Activated T-cell treated with anti-CD3 and anti-CD28 coated beads for 48 hours (primary cell): ENCODE results near the gene UBE3D.
"Not testable (repeated sequence)": the region's sequence is repeated elsewhere in the genome, so short reads cannot be mapped to it uniquely, and the experiment has no call there.

Source experiments
- DNase-seq: peaks from one replicate; pipeline ENCODE4 v3.0.0-alpha.2; 2020; ENCODE audit warnings: low read depth

UBE3D gene

DNA sequence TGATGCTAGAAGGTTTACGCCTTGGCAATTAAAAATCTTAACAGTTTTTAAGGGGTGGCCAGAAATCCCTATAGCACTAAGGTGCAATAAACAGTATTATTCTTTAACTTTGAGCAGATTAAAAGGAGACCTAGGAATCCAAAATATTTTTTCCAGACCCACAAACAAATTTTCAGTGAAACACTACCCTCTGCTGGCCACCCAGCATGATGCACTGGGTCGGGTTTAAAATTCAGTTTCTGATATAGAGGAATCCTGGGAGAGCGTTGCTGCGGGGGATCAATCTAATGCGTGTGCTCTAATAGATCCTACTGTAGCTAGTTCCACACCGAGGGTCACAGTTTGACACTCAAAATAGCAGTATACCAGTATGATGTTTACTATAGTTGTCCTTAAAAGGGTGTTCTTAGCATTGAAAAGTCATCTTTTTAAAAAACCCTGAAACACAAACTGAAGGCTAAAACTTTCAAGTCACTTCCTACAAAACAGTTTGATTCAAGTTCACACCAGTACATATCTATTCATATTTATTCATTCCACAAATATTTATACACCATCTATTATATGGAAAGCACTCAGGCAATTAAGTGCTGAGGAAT is 10.2 kb downstream of the UBE3D start:
- DNase-seq, result no peak

DNA sequence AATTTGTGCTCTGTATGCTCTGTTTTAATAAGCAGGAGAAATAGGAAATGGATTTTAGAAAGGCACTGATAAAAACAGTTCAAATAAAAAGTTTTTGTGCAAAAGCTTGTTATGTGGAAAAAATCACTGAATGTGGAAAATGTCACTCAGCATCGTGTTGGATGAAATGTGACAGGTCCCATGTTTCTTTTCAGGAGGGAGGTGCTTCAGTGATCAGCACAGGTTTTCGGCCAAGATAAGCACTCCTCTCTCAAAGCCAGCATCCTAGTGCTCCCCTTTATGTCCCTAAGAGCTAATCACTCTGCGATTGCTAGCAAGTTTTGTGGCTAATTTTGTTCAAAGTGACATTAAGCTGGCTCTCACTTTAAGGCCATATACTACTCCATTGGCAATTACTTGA is 12.0 kb downstream of the UBE3D start:
- no peak for DNase-seq

DNA sequence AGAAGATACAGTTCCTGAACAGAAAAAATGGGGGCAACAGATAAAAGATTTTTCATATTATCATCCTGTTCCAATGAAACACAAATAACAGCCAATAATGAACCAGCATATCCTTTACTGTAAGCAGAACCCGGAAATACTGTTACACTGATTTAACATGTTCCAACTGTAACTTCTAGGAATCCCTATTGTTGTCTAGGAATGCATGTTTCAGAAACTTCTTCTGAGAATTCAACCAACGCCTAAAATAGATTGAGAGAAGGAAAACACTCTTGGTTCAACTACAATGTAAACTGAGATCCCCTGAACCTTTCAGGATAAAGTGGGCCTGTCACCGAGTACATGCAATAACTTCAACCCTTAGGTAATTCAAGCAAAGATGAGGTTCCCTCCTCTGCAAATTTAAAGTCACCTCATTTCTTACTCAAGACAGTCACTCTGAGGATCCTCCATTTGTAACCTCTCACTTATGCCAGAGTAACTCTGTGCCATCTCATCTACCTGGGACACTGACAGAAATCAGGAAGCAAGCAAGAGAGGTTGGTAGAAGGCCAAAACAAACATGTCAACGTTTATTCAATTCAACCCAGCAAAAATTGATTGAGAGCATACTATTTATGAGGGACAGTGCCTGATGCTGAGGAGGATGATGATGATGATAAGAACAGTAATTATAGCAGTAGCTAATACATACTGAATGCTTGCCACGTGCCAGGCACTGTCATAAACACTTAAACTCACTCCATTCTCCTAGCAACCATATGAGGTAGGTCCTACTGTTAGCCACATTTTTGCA is 14.1 kb downstream of the UBE3D start:
- no peak for DNase-seq

DNA sequence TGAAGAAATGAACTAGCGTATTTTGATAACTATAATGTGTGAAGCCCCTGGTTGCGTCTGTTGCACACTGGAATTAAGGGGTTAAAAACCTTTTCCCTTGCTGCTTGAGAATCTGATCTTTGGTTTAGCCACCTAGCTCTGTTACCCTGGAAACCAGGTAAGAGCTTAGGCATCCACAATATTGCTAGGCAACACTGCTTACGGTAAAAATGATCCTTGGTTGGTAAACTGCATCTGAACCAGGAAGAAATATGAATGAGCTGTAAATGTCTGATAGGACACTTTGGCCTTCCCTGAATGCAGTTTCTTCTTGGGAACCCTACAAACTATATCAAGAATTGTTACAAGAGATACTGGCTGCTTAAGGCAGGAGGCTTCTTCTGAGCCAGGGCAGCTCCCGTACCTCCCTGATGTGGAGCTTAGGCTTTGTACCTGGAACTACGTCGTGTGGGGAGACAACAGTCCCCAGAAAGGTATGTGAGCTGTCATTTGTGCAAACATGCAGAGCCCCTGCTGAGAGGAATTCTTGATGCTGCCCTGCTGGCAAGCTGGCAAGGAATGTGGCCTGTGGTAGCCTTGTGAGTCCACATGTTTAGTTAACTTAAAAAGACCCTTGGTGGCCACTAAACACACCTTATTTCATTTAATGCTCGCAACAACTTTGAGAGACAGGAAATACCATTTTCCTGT is 18.4 kb downstream of the UBE3D start:
- DNase-seq, result no peak

DNA sequence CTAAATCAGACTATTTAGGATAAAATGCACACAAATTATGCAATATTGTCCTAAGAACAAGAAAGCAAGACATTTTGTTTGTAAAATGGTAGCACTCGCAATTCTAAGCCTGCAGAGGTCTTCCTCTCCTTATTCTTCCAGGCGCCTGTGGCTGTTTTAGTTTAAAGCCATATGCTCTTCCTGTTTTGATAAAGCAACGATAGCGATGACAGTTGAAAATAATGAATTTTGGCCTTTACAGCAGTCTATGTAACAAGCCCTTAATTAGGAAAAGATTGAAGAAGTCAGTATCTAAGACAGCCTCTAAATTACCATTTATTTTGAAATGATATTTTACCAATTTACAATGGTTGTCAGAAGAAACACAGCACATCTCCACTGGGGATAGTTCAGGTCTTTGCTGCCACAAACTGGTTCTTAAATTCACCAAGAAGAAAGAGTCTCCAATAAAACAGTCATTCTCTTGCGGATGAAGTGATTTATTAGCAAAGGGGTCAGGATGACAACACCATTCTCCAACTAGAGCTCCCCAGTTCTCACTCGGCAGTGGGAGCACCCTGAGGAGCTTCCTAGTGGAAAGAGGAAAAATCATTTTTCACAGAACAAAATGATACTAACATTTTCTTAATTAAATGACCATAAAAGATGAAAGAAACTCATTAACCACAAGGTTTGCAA is 21.4 kb downstream of the UBE3D start:
- no peak for DNase-seq

DNA sequence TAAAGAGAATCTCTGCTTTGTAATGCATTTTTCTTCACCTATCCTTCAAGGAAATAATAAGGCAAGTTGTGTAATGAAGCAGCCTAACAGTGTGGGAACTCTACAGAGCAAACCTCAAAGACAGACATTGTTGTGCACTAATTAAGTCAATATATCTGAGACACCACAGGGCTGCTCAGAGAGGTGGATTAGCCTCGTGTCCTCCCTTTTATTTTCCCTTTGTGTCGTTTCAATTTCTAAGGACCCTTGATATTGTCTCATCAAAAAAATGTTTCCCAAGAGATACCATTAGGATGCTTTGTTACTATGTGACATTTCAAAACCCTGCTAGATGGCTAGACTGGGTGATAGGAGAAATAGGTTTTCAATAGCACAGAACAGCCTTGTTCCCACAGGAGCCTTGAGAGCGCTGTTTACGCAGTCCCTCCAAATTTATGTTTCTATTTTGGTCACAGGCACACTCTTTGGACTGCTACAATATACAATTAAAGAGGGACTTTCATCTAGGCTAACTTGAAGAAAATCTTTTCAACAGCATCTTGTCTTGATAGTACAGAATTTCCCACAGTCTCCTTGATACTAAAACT is 23.1 kb downstream of the UBE3D start:
- no peak for DNase-seq

DNA sequence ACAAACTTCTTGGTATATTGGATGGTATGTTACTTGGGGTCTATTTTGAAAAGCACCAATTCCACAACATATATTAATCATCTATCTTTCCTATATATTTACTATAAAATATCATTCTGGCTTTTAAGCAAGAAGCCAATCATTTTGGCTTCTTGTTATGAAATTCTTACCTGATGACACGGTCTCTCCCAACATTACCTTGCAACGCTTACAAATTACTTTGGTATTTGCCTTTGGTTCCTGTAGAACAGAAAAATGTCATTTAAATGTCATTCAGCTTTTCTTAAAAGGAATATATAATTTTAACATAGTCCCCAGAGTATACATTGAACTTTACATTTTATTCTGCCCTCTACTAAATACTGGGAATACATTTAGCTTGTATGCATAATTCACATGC is 27.4 kb downstream of the UBE3D start:
- DNase-seq, result no peak

DNA sequence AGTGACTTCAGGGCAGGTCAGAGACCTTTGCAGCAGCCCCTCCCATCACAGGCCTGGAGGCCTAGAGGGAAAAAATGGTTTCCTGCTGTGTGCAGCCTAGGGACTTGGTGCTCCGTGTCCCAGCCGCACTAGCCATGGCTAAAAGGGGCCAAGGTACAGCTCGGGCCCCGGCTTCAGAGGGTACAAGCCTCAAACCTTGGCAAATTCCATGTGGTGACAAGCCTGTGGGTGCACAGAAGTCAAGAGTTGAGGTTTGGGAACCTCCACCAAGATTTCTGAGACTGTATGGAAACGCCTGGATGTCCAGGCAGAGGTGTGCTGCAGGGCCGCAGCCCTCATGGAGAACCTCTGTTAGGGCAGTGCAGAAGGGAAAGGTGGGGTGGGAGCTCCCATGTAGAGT is 34.0 kb downstream of the UBE3D start:
- DNase-seq, result no peak

DNA sequence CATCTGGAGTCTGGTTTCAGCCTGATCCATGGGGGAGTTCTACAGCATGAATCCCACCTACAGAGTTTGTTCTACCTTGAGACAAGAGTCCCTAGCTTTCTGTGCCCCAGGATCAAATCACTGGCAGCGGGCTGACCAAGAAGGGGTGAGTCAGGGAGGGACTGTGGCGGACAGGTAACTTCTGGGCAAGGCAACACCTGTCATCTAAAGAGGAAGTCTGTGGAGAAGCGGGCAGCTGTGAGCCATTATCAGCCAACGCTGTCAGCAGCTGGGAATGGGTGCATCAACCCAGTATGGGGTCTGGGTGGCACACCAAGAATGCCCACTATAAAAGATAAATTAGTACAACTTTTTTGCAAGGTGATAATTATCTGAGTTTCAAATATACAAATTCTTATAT is 45.9 kb downstream of the UBE3D start:
- no peak for DNase-seq

DNA sequence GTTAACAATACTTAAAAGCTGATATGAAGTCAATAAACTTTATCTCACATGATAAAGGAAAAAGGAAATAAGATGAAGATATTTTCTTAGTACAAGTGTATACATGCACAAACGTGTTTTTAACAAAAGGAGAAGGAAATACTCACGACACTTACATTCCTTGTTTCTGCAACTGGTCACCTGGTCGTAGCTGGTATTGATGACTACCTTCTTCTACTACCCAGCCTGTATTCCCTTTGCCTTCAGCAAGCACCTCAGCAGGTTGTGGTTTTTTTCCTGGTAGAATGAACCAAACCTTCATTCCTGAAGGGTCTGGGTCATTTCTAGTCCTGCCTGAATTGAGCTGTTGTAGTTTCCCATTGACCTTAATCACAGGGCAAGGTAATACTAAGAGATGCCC is 54.5 kb downstream of the UBE3D start:
- not testable (repeated sequence) for DNase-seq

DNA sequence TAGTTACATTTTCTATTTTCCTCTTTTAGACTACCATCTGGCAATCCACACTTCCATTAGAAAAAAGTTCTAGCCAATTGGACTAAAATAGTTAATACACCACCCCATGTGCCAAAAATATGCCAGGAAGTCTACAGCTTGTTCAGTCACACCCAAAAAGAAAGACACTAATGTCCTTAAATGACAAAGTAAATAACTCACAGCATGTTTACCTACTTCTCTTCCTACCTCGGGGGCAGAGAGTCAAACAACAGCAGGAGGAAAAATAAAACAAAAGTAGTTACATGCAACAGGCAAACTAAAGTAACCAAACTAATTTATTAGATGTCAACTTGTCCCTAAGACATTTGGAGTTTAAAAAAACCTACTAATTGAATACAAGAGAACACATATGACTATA is 57.0 kb downstream of the UBE3D start:
- no peak for DNase-seq

DNA sequence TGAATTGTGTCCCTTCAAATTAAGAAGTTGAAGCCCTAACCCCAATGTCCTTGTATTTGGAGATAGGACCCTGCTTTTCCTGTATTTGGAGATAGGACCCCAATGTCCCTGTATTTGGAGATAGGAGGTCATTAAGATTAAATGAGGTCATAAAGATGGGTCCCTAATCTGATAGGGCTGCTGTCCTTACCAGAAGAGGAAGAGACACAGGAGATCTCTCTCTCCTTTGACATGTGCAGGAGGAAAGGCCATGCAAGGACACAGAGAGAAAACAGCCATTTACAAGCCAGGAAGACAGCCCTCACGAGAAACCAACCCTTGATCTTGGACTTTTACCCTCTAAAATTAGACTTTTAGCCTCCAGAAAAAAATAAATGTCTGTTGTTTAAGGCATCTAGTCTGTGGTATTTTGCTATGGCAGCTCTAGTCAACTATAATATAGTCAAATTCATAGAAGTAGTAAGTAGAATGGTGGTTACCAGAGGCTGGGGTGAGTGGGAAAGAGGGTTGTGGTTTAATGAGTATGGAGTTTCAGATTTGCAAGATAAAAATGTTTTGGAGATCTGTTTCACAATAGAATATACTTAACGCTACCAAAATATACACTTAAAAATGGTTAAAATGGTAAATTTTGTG is 59.3 kb downstream of the UBE3D start:
- no peak for DNase-seq

DNA sequence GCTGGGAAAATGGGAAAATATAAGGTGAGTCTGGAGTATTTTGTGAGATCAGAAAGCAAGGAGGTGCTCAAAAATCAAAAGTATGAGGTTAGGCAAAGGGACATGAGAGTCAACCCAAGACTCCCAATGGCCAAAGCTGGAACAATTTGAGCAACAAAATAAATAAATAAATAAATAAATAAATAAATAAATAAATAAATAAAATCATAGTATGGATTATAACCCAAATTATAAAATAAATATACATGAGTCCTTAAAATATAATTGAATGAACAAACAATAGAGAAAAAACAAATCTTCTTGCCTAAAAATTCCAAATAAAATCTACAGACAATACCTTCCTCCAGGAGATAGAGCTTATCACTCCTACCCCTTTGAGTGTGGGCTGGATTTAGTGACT is 69.5 kb downstream of the UBE3D start:
- no peak for DNase-seq

DNA sequence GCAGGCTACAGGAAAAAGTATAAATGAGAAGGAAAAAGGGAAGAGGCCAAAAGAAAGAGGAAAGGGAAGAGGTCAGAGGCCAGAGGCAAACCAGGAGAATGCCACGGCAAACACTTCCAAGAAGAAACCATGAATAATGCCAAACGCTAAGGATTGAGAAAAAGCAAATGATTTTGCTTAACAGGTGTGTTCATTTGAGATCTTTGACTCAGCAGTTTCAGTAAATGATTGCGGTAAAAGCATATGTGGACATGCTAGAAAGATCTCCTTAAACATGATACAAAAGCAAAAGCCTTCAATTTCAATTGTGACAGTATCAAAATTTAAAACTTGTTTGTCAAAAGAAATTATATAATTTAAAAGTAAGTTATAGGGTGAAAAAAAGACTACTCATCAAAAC is 70.6 kb downstream of the UBE3D start:
- no peak for DNase-seq

DNA sequence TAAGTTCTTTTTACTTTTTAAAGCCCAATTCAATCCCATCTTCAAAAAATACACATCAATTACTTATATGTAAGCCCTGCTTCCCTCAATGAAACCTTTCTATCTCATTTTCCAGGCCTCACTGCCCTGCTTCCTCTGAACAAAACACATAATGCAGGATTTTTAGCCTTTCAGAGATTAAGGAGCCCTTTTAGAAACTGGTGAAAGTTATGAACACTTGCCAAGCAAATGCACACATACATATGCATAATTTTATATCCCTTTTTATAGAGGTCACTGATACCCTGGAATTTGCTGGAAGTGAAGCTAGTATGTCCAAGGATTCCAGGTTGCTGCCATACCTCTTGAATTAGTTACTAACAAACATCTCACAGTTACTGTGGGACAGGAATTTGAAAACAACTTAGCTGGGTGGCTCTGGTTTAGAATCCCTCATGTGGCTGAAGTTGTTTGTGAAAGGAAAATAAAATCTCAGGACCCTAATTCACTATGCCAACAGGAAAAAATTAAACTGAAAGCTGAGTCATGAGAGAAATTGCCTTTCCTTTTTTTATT is 75.8 kb downstream of the UBE3D start:
- no peak for DNase-seq

DNA sequence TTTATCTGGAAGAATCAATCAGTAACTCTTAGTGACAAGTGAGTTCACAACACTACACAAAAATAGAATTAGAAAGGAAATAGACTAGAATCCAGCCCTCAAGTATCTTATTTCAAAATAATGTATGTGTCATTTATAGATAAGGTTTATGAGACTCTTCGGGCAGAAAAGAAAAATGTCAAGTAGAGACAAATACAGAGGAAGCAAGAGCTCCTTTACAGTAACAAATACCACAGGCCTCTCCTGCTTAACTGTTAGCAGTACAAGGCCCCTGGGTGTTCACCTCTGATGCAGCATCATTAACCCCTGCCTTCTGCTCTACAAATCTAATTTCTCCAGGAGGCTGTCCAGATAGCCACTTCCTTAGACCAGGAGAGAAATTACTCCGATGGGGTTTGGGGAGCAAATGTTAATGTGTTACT is 76.7 kb downstream of the UBE3D start:
- no peak for DNase-seq

DNA sequence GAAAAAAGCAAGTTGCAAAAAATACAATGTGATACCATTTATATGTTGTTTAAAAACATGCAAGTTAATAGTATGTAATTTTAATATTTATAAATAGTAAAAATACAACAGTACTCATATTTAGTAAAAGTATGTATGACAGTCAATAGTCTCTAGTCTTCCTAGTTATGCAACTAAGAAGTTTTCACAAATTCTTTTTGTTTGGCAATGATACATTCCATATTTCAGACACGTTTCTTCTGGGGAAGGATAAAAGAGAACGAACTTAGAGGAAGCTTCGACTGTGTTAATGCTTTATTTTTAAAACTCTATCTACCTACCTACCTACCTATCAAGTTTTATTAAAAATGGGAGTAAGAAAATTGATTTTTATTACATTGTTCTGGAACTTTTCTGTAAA is 77.7 kb downstream of the UBE3D start:
- no peak for DNase-seq

DNA sequence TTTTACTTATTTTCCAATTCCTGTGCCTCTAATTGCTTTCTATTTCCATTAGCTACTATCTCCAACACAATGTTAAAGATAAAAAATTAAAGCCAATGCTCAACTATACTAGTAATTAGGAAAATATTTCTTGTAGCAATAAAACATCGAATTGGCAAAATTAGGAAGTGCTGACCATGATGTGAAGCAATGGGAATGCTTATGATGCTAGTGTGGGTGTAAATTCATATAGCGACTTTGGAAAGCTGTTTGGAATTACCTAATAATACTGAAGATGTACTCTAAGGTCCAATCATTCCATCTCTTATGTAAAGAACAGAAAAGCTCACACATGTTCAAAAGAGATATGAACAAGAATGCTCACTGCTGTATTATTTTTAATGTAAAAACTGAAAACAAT is 78.2 kb downstream of the UBE3D start:
- DNase-seq, result no peak

DNA sequence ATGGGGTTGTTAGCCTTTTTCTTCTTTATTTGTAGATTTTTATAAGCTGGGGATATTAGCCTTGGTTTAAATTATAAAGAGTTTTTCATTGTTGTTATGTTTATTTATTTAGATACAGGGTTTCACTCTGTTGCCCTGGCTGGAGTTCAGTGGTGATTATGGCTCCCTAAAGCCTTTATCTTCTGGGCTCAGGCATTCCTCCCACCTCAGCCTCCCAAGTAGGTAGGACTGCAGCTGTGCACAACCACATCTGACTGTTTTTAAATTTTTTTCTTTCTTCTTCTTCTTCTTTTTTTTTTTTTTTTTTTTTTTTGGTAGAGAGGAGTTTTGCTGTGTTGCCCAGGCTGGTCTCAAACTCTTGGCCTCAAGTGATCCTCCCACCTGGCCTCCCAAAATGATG is 80.9 kb downstream of the UBE3D start:
- DNase-seq, result no peak

DNA sequence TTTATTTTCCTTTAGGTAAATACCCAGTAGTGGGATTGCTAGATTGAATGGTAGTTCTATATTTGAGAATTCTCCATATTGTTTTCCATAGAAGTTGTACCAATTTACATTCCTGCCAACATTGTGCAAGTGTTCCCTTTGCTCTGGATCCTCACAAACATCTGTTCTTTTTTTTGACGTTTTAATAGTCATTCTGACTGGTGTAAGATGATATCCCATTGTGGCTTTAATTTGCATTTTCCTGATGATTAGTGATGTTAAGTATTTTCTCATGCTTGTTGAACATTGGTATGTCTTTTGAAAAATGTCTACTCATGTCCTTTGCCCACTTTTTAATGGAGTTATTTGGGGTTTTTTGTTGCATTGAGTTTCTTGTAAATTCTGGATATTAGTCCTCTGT is 85.6 kb downstream of the UBE3D start:
- DNase-seq, result no peak

DNA sequence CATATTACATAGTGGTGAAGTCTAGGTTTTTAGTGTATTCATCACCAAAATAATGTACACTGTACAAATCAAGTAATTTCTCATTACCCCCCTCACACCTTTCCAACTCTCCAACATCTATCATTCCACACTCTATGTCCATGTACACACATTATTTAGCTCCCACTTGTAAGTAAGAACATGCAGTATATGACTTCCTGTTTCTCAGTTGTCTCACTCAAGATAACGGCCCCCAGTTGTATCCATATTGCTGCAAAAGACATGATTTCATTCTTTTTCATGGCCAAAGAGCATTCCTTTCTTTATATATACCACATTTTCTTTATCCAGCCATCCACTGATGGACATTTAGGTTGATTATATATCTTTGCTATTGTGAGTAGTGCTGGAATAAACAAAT is 86.0 kb downstream of the UBE3D start:
- no peak for DNase-seq
